ENCODE measurements around the gene C12orf75.

- no peak for TF ChIP-seq NFRKB (IDR thresholded peaks at IDR 0.05)
- TF ChIP-seq FOXK2 (IDR thresholded peaks at IDR 0.05) = no peak
- TF ChIP-seq ZNF384 (IDR thresholded peaks at IDR 0.05) = no peak
These were observed 42.0 kb upstream of the C12orf75 start for GRCh38 chr12:105288311-105288996.

All from HEK293T (cell line).